EL (cell line): ENCODE data around the gene STRN.
"Not testable (repeated sequence)": the region's sequence is repeated elsewhere in the genome, so short reads cannot be mapped to it uniquely, and the experiment has no call there.

ENCODE experiments used
- DNase-seq: peaks from one replicate; pipeline ENCODE4 v3.0.0-alpha.2; 2016

The STRN gene

GRCh38 chr2:36834731-36835524 lies 131.4 kb downstream of the STRN start:
- no peak for DNase-seq

GRCh38 chr2:36834203-36834602 lies 132.1 kb downstream of the STRN start:
- no peak for DNase-seq

- no peak for DNase-seq
Observed at GRCh38 chr2:36831185-36831584, 135.2 kb downstream of the STRN start.

GRCh38 chr2:36824683-36825082 lies 141.7 kb downstream of the STRN start:
- not testable (repeated sequence) for DNase-seq

- DNase-seq: no peak
Observed at GRCh38 chr2:36824273-36824672, 142.1 kb downstream of the STRN start.

- DNase-seq: no peak
Observed at GRCh38 chr2:36823862-36824261, 142.5 kb downstream of the STRN start.

- no peak for DNase-seq
Observed at GRCh38 chr2:36820942-36821605, 145.3 kb downstream of the STRN start.

- no peak for DNase-seq
Observed at GRCh38 chr2:36819095-36819711, 147.1 kb downstream of the STRN start.

GRCh38 chr2:36818542-36818941 lies 147.8 kb downstream of the STRN start:
- DNase-seq: no peak

GRCh38 chr2:36812196-36812595 lies 154.1 kb downstream of the STRN start:
- peak; percentile 10 for DNase-seq

GRCh38 chr2:36811071-36811470 lies 155.3 kb downstream of the STRN start:
- no peak for DNase-seq

GRCh38 chr2:36809069-36809445 lies 157.3 kb downstream of the STRN start:
- DNase-seq: peak; percentile 39

- no peak for DNase-seq
Observed at GRCh38 chr2:36808386-36809068, 157.8 kb downstream of the STRN start.

GRCh38 chr2:36807223-36807886 lies 159.0 kb downstream of the STRN start:
- DNase-seq: no peak

- no peak for DNase-seq
Observed at GRCh38 chr2:36805635-36806224, 160.6 kb downstream of the STRN start.

- no peak for DNase-seq
Observed at GRCh38 chr2:36802952-36803351, 163.4 kb downstream of the STRN start.

- no peak for DNase-seq
Observed at GRCh38 chr2:36801088-36801487, 165.2 kb downstream of the STRN start.

- DNase-seq: no peak
Observed at GRCh38 chr2:36800381-36800780, 166.0 kb downstream of the STRN start.

- no peak for DNase-seq
Observed at GRCh38 chr2:36798724-36799123, 167.6 kb downstream of the STRN start.

GRCh38 chr2:36797324-36798070 lies 168.8 kb downstream of the STRN start:
- DNase-seq: peak; percentile 20
